ENCODE data around the gene ADGRG6. TPM values are rescaled to one million over a fixed set of nuclear protein-coding genes. Genes with fewer than 3 reads are reported as not detected.
"Not testable (repeated sequence)": the region's sequence is repeated elsewhere in the genome, so short reads cannot be mapped to it uniquely, and the experiment has no call there.

ADGRG6 gene
- polyA plus RNA-seq, 4 donors, result 15.1 to 37.8 (median 33.0) TPM

- no peak for DNase-seq (ENCODE audit: low read depth in 4 of 4, low spot score in 3 of 4)
Measured at GRCh38 chr6:142433419-142433818, 131.6 kb downstream of the ADGRG6 start.

- DNase-seq (ENCODE audit: low read depth in 4 of 4, low spot score in 3 of 4), result no peak
Measured at GRCh38 chr6:142438898-142439297, 137.1 kb downstream of the ADGRG6 start.

GRCh38 chr6:142440600-142441293 lies 138.9 kb downstream of the ADGRG6 start:
- DNase-seq (ENCODE audit: low read depth in 4 of 4, low spot score in 3 of 4), result no peak

GRCh38 chr6:142441716-142442115 lies 139.9 kb downstream of the ADGRG6 start:
- no peak for DNase-seq (ENCODE audit: low read depth in 4 of 4, low spot score in 3 of 4)

- DNase-seq (ENCODE audit: low read depth in 4 of 4, low spot score in 3 of 4), result no peak
Measured at GRCh38 chr6:142443102-142443501, 141.3 kb downstream of the ADGRG6 start.

- no peak for DNase-seq (ENCODE audit: low read depth in 4 of 4, low spot score in 3 of 4)
Measured at GRCh38 chr6:142443532-142443931, 141.7 kb downstream of the ADGRG6 start.

DNA sequence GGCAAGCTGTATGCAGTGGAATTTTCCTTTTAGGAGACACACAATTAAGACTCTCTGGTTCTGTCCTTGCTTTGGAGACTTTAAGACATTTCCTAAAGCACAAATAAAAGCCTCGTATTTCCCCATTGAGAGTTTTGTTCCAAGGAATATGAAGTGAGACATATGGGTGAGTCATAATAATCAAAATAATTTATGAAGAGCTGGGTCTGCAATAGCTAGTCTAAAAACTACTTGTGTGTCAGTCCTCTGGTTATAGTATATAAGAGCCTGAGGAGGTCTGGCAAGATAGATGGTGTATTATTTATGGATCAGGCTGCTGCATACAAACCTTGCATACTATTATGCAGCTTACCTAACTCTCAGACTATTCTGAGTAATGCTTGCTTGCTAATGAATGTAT lies 142.6 kb downstream of the ADGRG6 start:
- no peak for DNase-seq (ENCODE audit: low read depth in 4 of 4, low spot score in 3 of 4)

DNA sequence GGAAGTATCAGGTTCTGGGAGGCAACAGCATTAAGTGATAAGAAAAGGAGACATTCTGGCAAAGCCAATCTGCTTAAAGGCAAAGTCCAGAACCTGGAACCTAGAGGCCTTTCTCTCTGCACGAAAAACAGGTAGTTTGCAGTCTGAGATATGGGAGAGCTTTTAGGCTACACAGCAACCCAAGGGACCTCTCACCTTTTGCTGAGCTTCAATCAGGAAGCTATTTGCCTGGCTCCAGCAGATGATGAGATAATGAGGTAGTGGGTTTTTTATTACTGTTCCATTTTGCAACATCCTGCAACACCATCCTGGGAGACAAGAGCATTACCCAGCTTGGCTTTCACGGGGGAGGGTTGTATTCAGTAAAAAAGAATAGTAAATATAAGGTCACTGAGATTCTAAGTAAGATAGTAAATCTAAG lies 143.1 kb downstream of the ADGRG6 start:
- DNase-seq (ENCODE audit: low read depth in 4 of 4, low spot score in 3 of 4), result no peak

- no peak for DNase-seq (ENCODE audit: low read depth in 4 of 4, low spot score in 3 of 4)
Measured at GRCh38 chr6:142446168-142446567, 144.4 kb downstream of the ADGRG6 start.

GRCh38 chr6:142446576-142446975 lies 144.8 kb downstream of the ADGRG6 start:
- DNase-seq (ENCODE audit: low read depth in 4 of 4, low spot score in 3 of 4), result no peak

- no peak for DNase-seq (ENCODE audit: low read depth in 4 of 4, low spot score in 3 of 4)
Measured at GRCh38 chr6:142448091-142448729, 146.4 kb downstream of the ADGRG6 start.

GRCh38 chr6:142450856-142451255 lies 149.0 kb downstream of the ADGRG6 start:
- not testable (repeated sequence) for DNase-seq (ENCODE audit: low read depth in 4 of 4, low spot score in 3 of 4)

DNA sequence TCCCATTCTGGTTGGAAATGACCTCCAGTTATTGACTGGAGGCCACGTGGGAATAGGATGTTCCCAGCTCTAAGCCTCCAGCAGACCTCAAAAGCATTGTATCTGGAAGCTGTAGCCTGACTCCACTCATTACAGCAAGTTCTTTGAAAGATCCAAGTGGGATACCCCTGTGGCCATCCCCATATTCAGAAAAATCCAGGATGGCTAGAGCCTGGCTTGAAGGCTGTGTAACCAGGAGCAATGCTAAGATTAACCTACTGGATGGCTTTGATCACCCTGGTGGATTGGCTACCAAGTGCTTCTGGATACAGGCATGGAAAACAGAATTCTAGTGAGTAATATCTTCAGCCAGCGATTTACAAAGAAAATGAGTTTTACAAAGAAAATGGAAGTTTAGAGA lies 151.2 kb downstream of the ADGRG6 start:
- DNase-seq (ENCODE audit: low read depth in 4 of 4, low spot score in 3 of 4), result no peak

DNA sequence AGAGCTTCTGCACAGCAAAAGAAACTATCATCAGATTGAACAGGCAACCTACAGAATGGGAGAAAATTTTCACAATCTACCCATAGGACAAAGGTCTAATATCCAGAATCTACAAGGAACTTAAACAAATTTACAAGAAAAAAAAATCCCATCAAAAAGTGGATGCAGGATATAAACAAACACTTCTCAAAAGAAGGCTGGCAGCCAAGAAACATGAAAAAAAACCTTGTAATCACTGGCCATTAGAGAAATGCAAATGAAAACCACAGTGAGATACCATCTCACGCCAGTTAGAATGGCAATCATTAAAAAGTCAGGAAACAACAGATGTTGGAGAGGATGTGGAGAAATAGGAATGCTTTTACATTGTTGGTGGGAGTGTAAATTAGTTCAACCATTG lies 152.4 kb downstream of the ADGRG6 start:
- not testable (repeated sequence) for DNase-seq (ENCODE audit: low read depth in 4 of 4, low spot score in 3 of 4)

DNA sequence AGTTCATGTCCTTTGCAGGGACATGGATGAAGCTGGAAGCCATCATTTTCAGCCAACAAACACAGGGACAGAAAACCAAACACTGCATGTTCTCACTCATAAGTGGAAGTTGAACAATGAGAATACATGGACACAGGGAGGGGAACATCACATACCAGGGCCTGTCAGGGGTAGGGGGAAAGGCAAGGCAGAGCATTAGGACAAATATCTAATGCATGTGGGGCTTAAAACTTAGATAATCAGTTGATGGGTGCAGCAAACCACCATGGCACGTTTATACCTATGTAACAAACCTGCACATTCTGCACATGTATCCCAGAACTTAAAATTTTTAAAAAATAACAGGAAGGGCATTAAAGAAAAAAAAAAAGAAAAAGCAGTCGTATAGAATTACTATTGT lies 153.0 kb downstream of the ADGRG6 start:
- DNase-seq (ENCODE audit: low read depth in 4 of 4, low spot score in 3 of 4), result not testable (repeated sequence)

DNA sequence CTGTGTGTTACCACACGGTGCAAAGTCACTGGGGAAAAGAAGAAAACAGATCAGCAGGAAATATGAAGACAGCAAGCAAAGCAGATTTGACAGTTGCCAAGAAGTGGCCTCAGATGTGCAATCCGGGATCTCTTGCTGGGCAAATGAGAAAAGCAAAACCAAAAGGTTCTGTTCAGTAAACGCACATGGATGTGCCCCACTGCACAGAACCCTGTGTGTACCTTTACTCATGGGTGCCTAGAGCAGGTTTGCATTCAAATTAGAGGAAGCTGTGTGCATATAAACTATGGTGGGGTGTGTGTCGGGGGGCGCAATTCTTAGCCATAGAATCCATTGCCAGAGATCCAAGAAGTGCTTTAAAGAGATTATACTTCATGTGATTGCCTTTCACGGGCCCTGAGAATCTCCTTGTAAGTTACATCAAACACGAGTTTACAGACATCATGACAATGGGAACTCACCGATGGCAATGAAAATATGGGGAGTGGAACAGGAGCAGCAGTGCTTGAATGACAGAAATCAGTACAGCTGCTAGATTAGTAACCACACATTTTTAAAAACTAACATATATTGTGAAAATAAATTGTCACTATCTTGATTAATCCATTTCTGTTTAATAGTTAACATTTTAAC lies 154.3 kb downstream of the ADGRG6 start:
- no peak for DNase-seq (ENCODE audit: low read depth in 4 of 4, low spot score in 3 of 4)

- no peak for DNase-seq (ENCODE audit: low read depth in 4 of 4, low spot score in 3 of 4)
Measured at GRCh38 chr6:142457638-142458406, 156.0 kb downstream of the ADGRG6 start.

- DNase-seq (ENCODE audit: low read depth in 4 of 4, low spot score in 3 of 4), result no peak
Measured at GRCh38 chr6:142458836-142459235, 157.0 kb downstream of the ADGRG6 start.

- no peak for DNase-seq (ENCODE audit: low read depth in 4 of 4, low spot score in 3 of 4)
Measured at GRCh38 chr6:142459271-142459670, 157.5 kb downstream of the ADGRG6 start.

GRCh38 chr6:142462260-142462659 lies 160.5 kb downstream of the ADGRG6 start:
- no peak for DNase-seq (ENCODE audit: low read depth in 4 of 4, low spot score in 3 of 4)

DNA sequence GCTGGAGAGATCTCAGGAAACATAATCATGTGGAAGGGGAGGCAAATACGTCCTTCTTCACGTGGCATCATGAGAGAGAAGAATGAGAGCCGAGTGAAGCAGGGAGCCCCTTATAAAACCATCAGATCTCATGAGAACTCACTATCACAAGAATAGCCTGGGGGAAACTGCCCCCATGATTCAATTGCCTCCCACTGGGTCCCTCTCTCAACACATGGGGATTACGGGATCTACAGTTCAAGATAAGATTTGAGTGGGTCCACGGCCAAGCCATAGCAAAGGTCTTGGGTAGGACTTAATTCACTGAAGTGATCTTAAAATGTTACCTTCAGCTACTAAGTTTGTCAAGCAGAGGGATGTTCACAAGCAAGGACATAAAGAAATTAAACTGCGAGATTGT lies 162.2 kb downstream of the ADGRG6 start:
- DNase-seq (ENCODE audit: low read depth in 4 of 4, low spot score in 3 of 4), result no peak
